HL-60 (cell line): ENCODE measurements around the gene IL6ST.

Experiments
- GABPA ChIP-seq: IDR thresholded peaks from 2 replicates; pipeline ENCODE4 v1.6.1; 2012; ENCODE audit warnings: low read depth
- POLR2AphosphoS5 ChIP-seq: IDR thresholded peaks from 2 replicates; pipeline ENCODE4 v1.6.1; 2012; ENCODE audit warnings: low read depth
- SPI1 ChIP-seq: IDR thresholded peaks from 2 replicates; pipeline ENCODE4 v1.6.1; 2012; ENCODE audit warnings: low read depth, mild to moderate bottlenecking, borderline replicate concordance
- TF ChIP-seq, protein P1 (sequence below): IDR thresholded peaks from one replicate; pipeline ENCODE4 v1.5.1; 2011; ENCODE audit warnings: low read length, control low read depth, inconsistent platforms; ENCODE audit not compliant: insufficient read depth
- TF ChIP-seq, protein P2 (sequence below): IDR thresholded peaks from 2 replicates; pipeline ENCODE4 v1.6.1; 2012; ENCODE audit warnings: low read depth; ENCODE audit not compliant: insufficient replicate concordance

- TF ChIP-seq, protein P1, sequence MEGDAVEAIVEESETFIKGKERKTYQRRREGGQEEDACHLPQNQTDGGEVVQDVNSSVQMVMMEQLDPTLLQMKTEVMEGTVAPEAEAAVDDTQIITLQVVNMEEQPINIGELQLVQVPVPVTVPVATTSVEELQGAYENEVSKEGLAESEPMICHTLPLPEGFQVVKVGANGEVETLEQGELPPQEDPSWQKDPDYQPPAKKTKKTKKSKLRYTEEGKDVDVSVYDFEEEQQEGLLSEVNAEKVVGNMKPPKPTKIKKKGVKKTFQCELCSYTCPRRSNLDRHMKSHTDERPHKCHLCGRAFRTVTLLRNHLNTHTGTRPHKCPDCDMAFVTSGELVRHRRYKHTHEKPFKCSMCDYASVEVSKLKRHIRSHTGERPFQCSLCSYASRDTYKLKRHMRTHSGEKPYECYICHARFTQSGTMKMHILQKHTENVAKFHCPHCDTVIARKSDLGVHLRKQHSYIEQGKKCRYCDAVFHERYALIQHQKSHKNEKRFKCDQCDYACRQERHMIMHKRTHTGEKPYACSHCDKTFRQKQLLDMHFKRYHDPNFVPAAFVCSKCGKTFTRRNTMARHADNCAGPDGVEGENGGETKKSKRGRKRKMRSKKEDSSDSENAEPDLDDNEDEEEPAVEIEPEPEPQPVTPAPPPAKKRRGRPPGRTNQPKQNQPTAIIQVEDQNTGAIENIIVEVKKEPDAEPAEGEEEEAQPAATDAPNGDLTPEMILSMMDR, result no peak
- TF ChIP-seq POLR2AphosphoS5 (no peak), SPI1 (no peak), GABPA (no peak)
- TF ChIP-seq, protein P2, sequence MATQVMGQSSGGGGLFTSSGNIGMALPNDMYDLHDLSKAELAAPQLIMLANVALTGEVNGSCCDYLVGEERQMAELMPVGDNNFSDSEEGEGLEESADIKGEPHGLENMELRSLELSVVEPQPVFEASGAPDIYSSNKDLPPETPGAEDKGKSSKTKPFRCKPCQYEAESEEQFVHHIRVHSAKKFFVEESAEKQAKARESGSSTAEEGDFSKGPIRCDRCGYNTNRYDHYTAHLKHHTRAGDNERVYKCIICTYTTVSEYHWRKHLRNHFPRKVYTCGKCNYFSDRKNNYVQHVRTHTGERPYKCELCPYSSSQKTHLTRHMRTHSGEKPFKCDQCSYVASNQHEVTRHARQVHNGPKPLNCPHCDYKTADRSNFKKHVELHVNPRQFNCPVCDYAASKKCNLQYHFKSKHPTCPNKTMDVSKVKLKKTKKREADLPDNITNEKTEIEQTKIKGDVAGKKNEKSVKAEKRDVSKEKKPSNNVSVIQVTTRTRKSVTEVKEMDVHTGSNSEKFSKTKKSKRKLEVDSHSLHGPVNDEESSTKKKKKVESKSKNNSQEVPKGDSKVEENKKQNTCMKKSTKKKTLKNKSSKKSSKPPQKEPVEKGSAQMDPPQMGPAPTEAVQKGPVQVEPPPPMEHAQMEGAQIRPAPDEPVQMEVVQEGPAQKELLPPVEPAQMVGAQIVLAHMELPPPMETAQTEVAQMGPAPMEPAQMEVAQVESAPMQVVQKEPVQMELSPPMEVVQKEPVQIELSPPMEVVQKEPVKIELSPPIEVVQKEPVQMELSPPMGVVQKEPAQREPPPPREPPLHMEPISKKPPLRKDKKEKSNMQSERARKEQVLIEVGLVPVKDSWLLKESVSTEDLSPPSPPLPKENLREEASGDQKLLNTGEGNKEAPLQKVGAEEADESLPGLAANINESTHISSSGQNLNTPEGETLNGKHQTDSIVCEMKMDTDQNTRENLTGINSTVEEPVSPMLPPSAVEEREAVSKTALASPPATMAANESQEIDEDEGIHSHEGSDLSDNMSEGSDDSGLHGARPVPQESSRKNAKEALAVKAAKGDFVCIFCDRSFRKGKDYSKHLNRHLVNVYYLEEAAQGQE, result no peak
Observed at GRCh38 chr5:55934115-55934613, 60.6 kb downstream of the IL6ST start.
